A549 (cell line): ENCODE results near the gene LRFN2. TPM values are rescaled to one million over a fixed set of nuclear protein-coding genes. Genes with fewer than 3 reads are reported as not detected.

Experiments used
- ATAC-seq, 2 experiments: fragments of 200-7000 bp in 1 of 2; fragments of >200 bp in 1 of 2; cut with Nextera tagmentation in 1 of 2; cut with Tn5 transposase in 1 of 2; 3 replicates each; pipeline versions ENCODE4 v1.8.0 to v1.9.1; 2018 to 2020; ENCODE audit warnings: mild to moderate bottlenecking in 1 of 2, moderate library complexity in 1 of 2
- CTCF ChIA-PET: fragments of 300-600 bp; sonication (Branson Sonifier 250); formaldehyde crosslinking; extraction: SDS; loops from one replicate; lab custom pipeline; 2021; ENCODE audit warnings: antibody characterized with exemption, inconsistent platforms; lab: Yijun Ruan, JAX
- POLR2A ChIA-PET: fragments of 350-600 bp; formaldehyde crosslinking; extraction: SDS; loops from one replicate; lab custom pipeline; 2021; ENCODE audit warnings: antibody characterized with exemption, inconsistent platforms; lab: Yijun Ruan, JAX
- DNase-seq, 2 experiments: peaks; one replicate each; pipeline versions ENCODE4 v3.0.0 to v3.0.0-alpha.2; 2011 to 2016; ENCODE audit warnings: low read depth in 1 of 2, low spot score in 1 of 2
- FAIRE-seq: peaks from 2 replicates; lab custom pipeline; 2011; peaks lifted over from hg19 to GRCh38; lab: Jason Lieb, UNC
- H3K27ac ChIP-seq, 2 experiments: fragments of >200 bp; sonication (Bioruptor Twin); formaldehyde crosslinking; 3 replicates each; pipeline ENCODE4 v1.5.1; 2016 to 2017
- H3K4me1 ChIP-seq: fragments of >200 bp; sonication (Bioruptor Twin); formaldehyde crosslinking; 3 replicates; pipeline ENCODE4 v1.6.1; 2016
- H3K4me2 ChIP-seq: fragments of >200 bp; sonication (Bioruptor Twin); formaldehyde crosslinking; 3 replicates; pipeline ENCODE4 v1.6.1; 2016
- H3K4me3 ChIP-seq: fragments of >200 bp; sonication (Bioruptor Twin); formaldehyde crosslinking; 3 replicates; pipeline ENCODE4 v1.5.1; 2016
- H3K9me3 ChIP-seq: fragments of >200 bp; sonication (Bioruptor Twin); formaldehyde crosslinking; 3 replicates; pipeline ENCODE4 v1.6.1; 2016
- BCL3 ChIP-seq: fragments of >200 bp; sonication (Bioruptor Twin); formaldehyde crosslinking; IDR thresholded peaks from 3 replicates; pipeline ENCODE4 v1.6.1; 2016
- BHLHE40 ChIP-seq: IDR thresholded peaks from 2 replicates; pipeline ENCODE4 v1.6.1; 2012; ENCODE audit warnings: low read depth, low read length, inconsistent platforms
- CBX2 ChIP-seq: fragments of 200-600 bp; sonication (generic); IDR thresholded peaks from 2 replicates; pipeline ENCODE4 v1.6.1; 2016; ENCODE audit warnings: low read depth, mild to moderate bottlenecking, borderline replicate concordance
- E2F6 ChIP-seq: IDR thresholded peaks from 2 replicates; pipeline ENCODE4 v1.6.1; 2012; ENCODE audit warnings: low read depth, borderline replicate concordance
- EHMT2 ChIP-seq: fragments of 200-600 bp; sonication (generic); IDR thresholded peaks from 2 replicates; pipeline ENCODE4 v1.6.1; 2016; ENCODE audit warnings: antibody characterized with exemption, low read depth, mild to moderate bottlenecking, moderate library complexity
- EP300 ChIP-seq, 2 experiments: fragments of >200 bp; sonication (Bioruptor Twin); formaldehyde crosslinking; IDR thresholded peaks; 2 replicates in 1 of 2; 3 replicates in 1 of 2; pipeline ENCODE4 v1.6.1; 2016 to 2017
- GATA3 ChIP-seq: IDR thresholded peaks from 2 replicates; pipeline ENCODE4 v1.6.1; 2012; ENCODE audit warnings: borderline replicate concordance
- HDAC2 ChIP-seq: fragments of 200-600 bp; sonication (generic); IDR thresholded peaks from 2 replicates; pipeline ENCODE4 v1.6.1; 2016
- JUNB ChIP-seq: fragments of >200 bp; sonication (Bioruptor Twin); formaldehyde crosslinking; IDR thresholded peaks from 2 replicates; pipeline ENCODE4 v1.6.1; 2016
- MAFK ChIP-seq: fragments of 450-650 bp; IDR thresholded peaks from 2 replicates; pipeline ENCODE4 v1.6.1; 2014; ENCODE audit not compliant: partially characterized antibody
- MAZ ChIP-seq: fragments of 150-350 bp; IDR thresholded peaks from 2 replicates; pipeline ENCODE4 v1.6.1; 2014; ENCODE audit warnings: antibody characterized with exemption, low read depth, low read length, borderline replicate concordance
- NPAS2 ChIP-seq: fragments of 250-450 bp; sonication (Bioruptor Pico); IDR thresholded peaks from 2 replicates; pipeline ENCODE4 v1.8.0; 2022; ENCODE audit warnings: mild to moderate bottlenecking, moderate library complexity, borderline replicate concordance
- PHF8 ChIP-seq: fragments of 200-600 bp; sonication (generic); IDR thresholded peaks from 2 replicates; pipeline ENCODE4 v1.6.1; 2016; ENCODE audit warnings: low read depth, mild to moderate bottlenecking, antibody characterized with exemption, moderate library complexity, borderline replicate concordance
- RAD21 ChIP-seq, 2 experiments: fragments of >200 bp in 1 of 2; sonication (Bioruptor Twin) in 1 of 2; formaldehyde crosslinking in 1 of 2; IDR thresholded peaks in 1 of 2; conservative IDR thresholded peaks in 1 of 2; 2 replicates in 1 of 2; 3 replicates in 1 of 2; pipeline ENCODE4 v1.6.1; 2012 to 2018; ENCODE audit warnings: inconsistent platforms in 1 of 2
- RCOR1 ChIP-seq: fragments of 150-350 bp; IDR thresholded peaks from 2 replicates; pipeline ENCODE4 v1.6.1; 2014; ENCODE audit warnings: antibody characterized with exemption, low read length, low read depth
- SMC3 ChIP-seq: fragments of >200 bp; sonication (Bioruptor Twin); formaldehyde crosslinking; IDR thresholded peaks from 3 replicates; pipeline ENCODE4 v1.6.1; 2018; ENCODE audit warnings: inconsistent platforms
- TP53 ChIP-seq: fragments of 250-450 bp; sonication (Bioruptor Pico); IDR thresholded peaks from 2 replicates; pipeline ENCODE4 v1.5.0; 2021; ENCODE audit warnings: mild to moderate bottlenecking, moderate library complexity
- ZC3H11A ChIP-seq: fragments of 450-650 bp; IDR thresholded peaks from 2 replicates; pipeline ENCODE4 v1.6.1; 2014; ENCODE audit warnings: antibody characterized with exemption, mild to moderate bottlenecking
- ZSCAN20 ChIP-seq: fragments of 250-450 bp; sonication (Bioruptor Pico); IDR thresholded peaks from 2 replicates; pipeline ENCODE4 v1.8.0; 2022; ENCODE audit warnings: mild to moderate bottlenecking, moderate library complexity
- WGBS: methylation state at CpG from one replicate; pipeline ENCODE4 v1.1.6; 2017; ENCODE audit errors: missing lambda C conversion rate; 5-methylcytosine and 5-hydroxymethylcytosine counted together
- polyA plus RNA-seq, 4 experiments: library from polyadenylated mRNA; depleted of rRNA in 3 of 4; stranded (reverse); fragments of >200 nt; fragmentation: RNase III in 1 of 4; extraction: RNeasy Plus Mini Kit Qiagen cat#74134 plus additional on column Dnase treatment in 1 of 4; gene quantifications; 2 replicates in 3 of 4; 3 replicates in 1 of 4; pipeline ENCODE4 v1.2.3, GENCODE V29; 2011 to 2017
- TF ChIP-seq, protein P1 (sequence below): fragments of 250-450 bp; sonication (Bioruptor Pico); IDR thresholded peaks from 2 replicates; pipeline ENCODE4 v1.5.0; 2020; ENCODE audit warnings: low read depth, mild to moderate bottlenecking, moderate library complexity
- TF ChIP-seq, protein P2 (sequence below): IDR thresholded peaks from 2 replicates; pipeline ENCODE4 v1.6.1; 2012

LRFN2 gene
- polyA plus RNA-seq, 2 of the 4 experiments (the other 2 are of a cell fraction): not detected

DNA sequence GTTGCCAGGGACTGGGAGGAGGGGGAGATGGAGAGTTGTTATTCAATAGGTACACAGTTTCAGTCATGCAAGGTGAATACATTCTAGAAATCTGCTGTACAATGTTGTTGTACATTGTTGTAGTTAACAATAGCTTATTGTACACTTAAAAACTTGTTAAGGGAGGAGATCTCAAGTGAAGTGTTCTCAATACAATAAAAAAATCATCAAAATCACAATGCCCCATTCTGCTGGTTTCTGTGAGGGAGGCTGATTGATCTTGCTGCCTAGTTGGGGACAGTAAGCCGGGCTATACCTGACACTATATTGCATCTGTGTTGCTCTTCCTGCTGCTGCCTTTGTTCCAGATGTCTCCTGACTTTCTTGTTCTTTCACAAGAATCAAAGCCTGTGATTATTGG lies 232.1 kb downstream of the LRFN2 start (continued):
- no peak for TF ChIP-seq JUNB

DNA sequence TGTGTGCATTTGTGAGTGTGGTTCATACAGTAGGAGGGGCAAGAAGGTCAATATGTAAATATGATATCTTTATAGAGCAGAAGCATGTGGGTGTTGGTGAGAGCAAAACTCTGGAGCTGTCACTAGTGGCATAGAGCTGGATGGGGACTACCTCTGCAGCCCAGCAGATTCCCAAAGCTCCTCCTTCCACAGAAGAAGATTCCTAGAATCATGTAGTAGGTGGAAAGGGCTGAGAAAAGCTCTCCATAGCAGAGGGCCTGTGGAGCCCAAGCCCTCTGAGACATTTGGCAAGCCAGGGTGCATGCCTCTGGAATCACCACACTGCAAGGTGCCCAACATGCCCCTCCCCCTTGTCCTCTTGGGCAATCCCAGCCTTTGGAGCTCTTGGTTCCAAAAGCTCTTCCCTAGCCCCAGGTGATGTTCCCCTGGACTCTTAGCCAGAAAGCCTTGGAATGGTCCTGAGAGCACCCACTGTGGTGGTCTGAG lies 233.2 kb downstream of the LRFN2 start:
- no peak for TF ChIP-seq ZC3H11A
- TF ChIP-seq GATA3: no peak
- TF ChIP-seq E2F6: no peak
- no peak for TF ChIP-seq NPAS2
- no peak for TF ChIP-seq RCOR1
- TF ChIP-seq PHF8: no peak
- TF ChIP-seq BHLHE40: no peak
- no peak for TF ChIP-seq HDAC2
- TF ChIP-seq, protein P1, sequence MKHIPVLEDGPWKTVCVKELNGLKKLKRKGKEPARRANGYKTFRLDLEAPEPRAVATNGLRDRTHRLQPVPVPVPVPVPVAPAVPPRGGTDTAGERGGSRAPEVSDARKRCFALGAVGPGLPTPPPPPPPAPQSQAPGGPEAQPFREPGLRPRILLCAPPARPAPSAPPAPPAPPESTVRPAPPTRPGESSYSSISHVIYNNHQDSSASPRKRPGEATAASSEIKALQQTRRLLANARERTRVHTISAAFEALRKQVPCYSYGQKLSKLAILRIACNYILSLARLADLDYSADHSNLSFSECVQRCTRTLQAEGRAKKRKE: no peak
- TF ChIP-seq BCL3: no peak
- no peak for TF ChIP-seq MAZ
- TF ChIP-seq CBX2: no peak
- TF ChIP-seq RAD21 (conservative IDR thresholded peaks at IDR 0.05 in 1 of 2, IDR thresholded peaks at IDR 0.05 in 1 of 2): no peak
- TF ChIP-seq SMC3: no peak
- TF ChIP-seq, protein P2, sequence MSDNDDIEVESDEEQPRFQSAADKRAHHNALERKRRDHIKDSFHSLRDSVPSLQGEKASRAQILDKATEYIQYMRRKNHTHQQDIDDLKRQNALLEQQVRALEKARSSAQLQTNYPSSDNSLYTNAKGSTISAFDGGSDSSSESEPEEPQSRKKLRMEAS: no peak
- TF ChIP-seq MAFK: no peak
- TF ChIP-seq TP53 (CRISPR knock-in tag): no peak
- no peak for TF ChIP-seq ZSCAN20 (CRISPR knock-in tag)
- no peak for TF ChIP-seq EHMT2
- TF ChIP-seq EP300 (IDR thresholded peaks at IDR 0.05): no peak
- H3K27ac ChIP-seq: no peak overlapping the region
- ChIA-PET CTCF (no interaction called here), POLR2A (no interaction called here)
- no peak overlapping the region for H3K4me2 ChIP-seq
- FAIRE-seq (no peak), ATAC-seq (no peak), DNase-seq (no peak)
- H3K9me3 ChIP-seq: no peaks in the 10 kb centered on the region
- H3K4me3 ChIP-seq: no peak overlapping the region
- no peaks in the 10 kb centered on the region for H3K4me1 ChIP-seq

- FAIRE-seq: no peak
- H3K9me3 ChIP-seq: no peaks in the 10 kb centered on the region
- POLR2A ChIA-PET: no interaction called here
These were observed 233.8 kb downstream of the LRFN2 start for GRCh38 chr6:40353197-40353966.

More at GRCh38 chr6:40353197-40353966, 233.8 kb downstream of the LRFN2 start:
- Histone ChIP-seq H3K4me2 (no peak overlapping the region), H3K4me1 (no peaks in the 10 kb centered on the region), H3K4me3 (no peak overlapping the region), H3K27ac (no peak overlapping the region)
- 21% methylated on average over 6 of the region's 6 CpGs for WGBS
- TF ChIP-seq, protein P1: no peak
- TF ChIP-seq BCL3 (no peak), BHLHE40 (no peak)
- ATAC-seq (no peak), DNase-seq (no peak)
- CTCF ChIA-PET: no interaction called here
